Ovary (tissue), 3 donors: ENCODE results near the gene ADARB2.

Experiments used
- CTCF ChIP-seq, 3 donors: fragments of 450-650 bp in 2 of 3; fragments of 200-600 bp in 1 of 3; IDR thresholded peaks; one replicate each; pipeline versions ENCODE4 v1.5.1 to v1.8.0; 2016 to 2022; ENCODE audit warnings: antibody characterized with exemption in 3 of 3, mild to moderate bottlenecking in 1 of 3
- POLR2A ChIP-seq: fragments of 450-650 bp; IDR thresholded peaks from one replicate; pipeline ENCODE4 v1.6.1; 2017; ENCODE audit warnings: antibody characterized with exemption, mild to moderate bottlenecking, moderate library complexity
- donor health status: DM: no; HTN: no; CAD: no.

GRCh38 chr10:1653321-1653720 lies 84.0 kb downstream of the ADARB2 start:
- no peak for TF ChIP-seq CTCF (IDR thresholded peaks at IDR 0.05)
- TF ChIP-seq POLR2A: no peak
